Uterus (tissue), 2 donors: ENCODE data around the gene ZNF839.

Source experiments
- CTCF ChIP-seq, 4 experiments: fragments of 200-600 bp in 2 of 4; fragments of 450-650 bp in 2 of 4; sonication (generic) in 2 of 4; IDR thresholded peaks; one replicate each; pipeline ENCODE4 v1.5.1; 2016 to 2019; ENCODE audit warnings: antibody characterized with exemption in 4 of 4, mild to moderate bottlenecking in 2 of 4, moderate library complexity in 1 of 4
- POLR2A ChIP-seq, 2 donors: fragments of 450-650 bp; IDR thresholded peaks; one replicate each; pipeline ENCODE4 v1.6.1; 2016; ENCODE audit warnings: antibody characterized with exemption in 2 of 2, mild to moderate bottlenecking in 1 of 2, moderate library complexity in 1 of 2

GRCh38 chr14:102342238-102342637, 22.7 kb downstream of the ZNF839 start:
- TF ChIP-seq CTCF (IDR thresholded peaks at IDR 0.05), result no peak
- no peak for TF ChIP-seq POLR2A (IDR thresholded peaks at IDR 0.05)
